ENCODE data around the gene TMEM250. TPM values are rescaled to one million over a fixed set of nuclear protein-coding genes. Genes with fewer than 3 reads are reported as not detected.
A peak's percentile ranks its signal among the peaks of the same experiment; 100 is the strongest.
"Not testable (repeated sequence)": the region's sequence is repeated elsewhere in the genome, so short reads cannot be mapped to it uniquely, and the experiment has no call there.

TMEM250 gene
- polyA plus RNA-seq, 2 donors = 13.6 to 25.7 TPM

- H3K4me1 ChIP-seq (ENCODE audit: control insufficient read depth in 2 of 2, insufficient read depth in 2 of 2, low read length in 1 of 2) = peaks cover 8 to 46% of the 10 kb centered on the region in 2 donors
- H3K36me3 ChIP-seq (ENCODE audit: control insufficient read depth in 2 of 2, insufficient read depth in 2 of 2, low read length in 1 of 2) = no peaks in the 10 kb centered on the region
- peak overlapping the region; percentile 88 to 93 for H3K27ac ChIP-seq (ENCODE audit: low read depth in 2 of 2, low read length in 1 of 2)
- 46 to 48% methylated on average over 27 of the region's 27 CpGs for WGBS, 2 donors
- H3K9me3 ChIP-seq (ENCODE audit: control insufficient read depth in 2 of 2, insufficient read depth in 1 of 2, low read depth in 1 of 2, low read length in 1 of 2) = peaks cover 0 to 3% of the 10 kb centered on the region in 2 donors
- H3K27me3 ChIP-seq (ENCODE audit: control insufficient read depth in 1 of 2, insufficient read depth in 2 of 2, low read length in 2 of 2) = no peaks in the 10 kb centered on the region
- H3K4me3 ChIP-seq (ENCODE audit: low read depth in 1 of 2, low read length in 2 of 2) = peak overlapping the region; percentile 29 to 38
These were observed 9.9 kb downstream of the TMEM250 start for GRCh38 chr9:136108648-136109266.

- Histone ChIP-seq H3K36me3 (ENCODE audit: control insufficient read depth in 2 of 2, insufficient read depth in 2 of 2, low read length in 1 of 2) (no peaks in the 10 kb centered on the region), H3K9me3 (ENCODE audit: control insufficient read depth in 2 of 2, insufficient read depth in 1 of 2, low read depth in 1 of 2, low read length in 1 of 2) (peaks cover 0 to 3% of the 10 kb centered on the region in 2 donors), H3K27ac (ENCODE audit: low read depth in 2 of 2, low read length in 1 of 2) (peak overlapping the region; percentile 32 to 88), H3K4me3 (ENCODE audit: low read depth in 1 of 2, low read length in 2 of 2) (no peak overlapping the region), H3K27me3 (ENCODE audit: control insufficient read depth in 1 of 2, insufficient read depth in 2 of 2, low read length in 2 of 2) (no peaks in the 10 kb centered on the region), H3K4me1 (ENCODE audit: control insufficient read depth in 2 of 2, insufficient read depth in 2 of 2, low read length in 1 of 2) (peaks cover 8 to 48% of the 10 kb centered on the region in 2 donors)
- WGBS, 2 donors = 53 to 67% methylated on average over 29 of the region's 29 CpGs
These were observed 10.6 kb downstream of the TMEM250 start for GRCh38 chr9:136107953-136108647.

GRCh38 chr9:136107155-136107952 is 11.3 kb downstream of the TMEM250 start:
- Histone ChIP-seq H3K36me3 (ENCODE audit: control insufficient read depth in 2 of 2, insufficient read depth in 2 of 2, low read length in 1 of 2) (no peaks in the 10 kb centered on the region), H3K4me3 (ENCODE audit: low read depth in 1 of 2, low read length in 2 of 2) (no peak overlapping the region), H3K4me1 (ENCODE audit: control insufficient read depth in 2 of 2, insufficient read depth in 2 of 2, low read length in 1 of 2) (peaks cover 8 to 45% of the 10 kb centered on the region in 2 donors), H3K27me3 (ENCODE audit: control insufficient read depth in 1 of 2, insufficient read depth in 2 of 2, low read length in 2 of 2) (no peaks in the 10 kb centered on the region), H3K27ac (ENCODE audit: low read depth in 2 of 2, low read length in 1 of 2) (peak overlapping the region; percentile 32 to 88), H3K9me3 (ENCODE audit: control insufficient read depth in 2 of 2, insufficient read depth in 1 of 2, low read depth in 1 of 2, low read length in 1 of 2) (peaks cover 0 to 3% of the 10 kb centered on the region in 2 donors)
- whole genome bisulfite sequencing, 2 donors = 43 to 52% methylated on average over 26 to 29 of the region's 29 CpGs

- no peaks in the 10 kb centered on the region for H3K27me3 ChIP-seq (ENCODE audit: control insufficient read depth in 1 of 2, insufficient read depth in 2 of 2, low read length in 2 of 2)
- peak overlapping the region in 1 of 2 donors; percentile 3 for H3K27ac ChIP-seq (ENCODE audit: low read depth in 2 of 2, low read length in 1 of 2)
- no peak overlapping the region for H3K4me3 ChIP-seq (ENCODE audit: low read depth in 1 of 2, low read length in 2 of 2)
- peaks cover 0 to 3% of the 10 kb centered on the region in 2 donors for H3K9me3 ChIP-seq (ENCODE audit: control insufficient read depth in 2 of 2, insufficient read depth in 1 of 2, low read depth in 1 of 2, low read length in 1 of 2)
- peaks cover 7 to 39% of the 10 kb centered on the region in 2 donors for H3K4me1 ChIP-seq (ENCODE audit: control insufficient read depth in 2 of 2, insufficient read depth in 2 of 2, low read length in 1 of 2)
- no peaks in the 10 kb centered on the region for H3K36me3 ChIP-seq (ENCODE audit: control insufficient read depth in 2 of 2, insufficient read depth in 2 of 2, low read length in 1 of 2)
- WGBS, 2 donors = 27 to 58% methylated on average over 17 of the region's 17 CpGs
These were observed 13.1 kb downstream of the TMEM250 start for GRCh38 chr9:136105398-136106135.

- Histone ChIP-seq H3K36me3 (ENCODE audit: control insufficient read depth in 2 of 2, insufficient read depth in 2 of 2, low read length in 1 of 2) (no peaks in the 10 kb centered on the region), H3K27ac (ENCODE audit: low read depth in 2 of 2, low read length in 1 of 2) (no peak overlapping the region), H3K4me1 (ENCODE audit: control insufficient read depth in 2 of 2, insufficient read depth in 2 of 2, low read length in 1 of 2) (peaks cover 3 to 36% of the 10 kb centered on the region in 2 donors), H3K9me3 (ENCODE audit: control insufficient read depth in 2 of 2, insufficient read depth in 1 of 2, low read depth in 1 of 2, low read length in 1 of 2) (peaks cover 0 to 3% of the 10 kb centered on the region in 2 donors), H3K4me3 (ENCODE audit: low read depth in 1 of 2, low read length in 2 of 2) (no peak overlapping the region), H3K27me3 (ENCODE audit: control insufficient read depth in 1 of 2, insufficient read depth in 2 of 2, low read length in 2 of 2) (no peaks in the 10 kb centered on the region)
- 71 to 82% methylated on average over 6 of the region's 6 CpGs for WGBS, 2 donors
These were observed 13.8 kb downstream of the TMEM250 start for GRCh38 chr9:136104916-136105315.

- Histone ChIP-seq H3K27me3 (ENCODE audit: control insufficient read depth in 1 of 2, insufficient read depth in 2 of 2, low read length in 2 of 2) (no peaks in the 10 kb centered on the region), H3K36me3 (ENCODE audit: control insufficient read depth in 2 of 2, insufficient read depth in 2 of 2, low read length in 1 of 2) (no peaks in the 10 kb centered on the region), H3K4me3 (ENCODE audit: low read depth in 1 of 2, low read length in 2 of 2) (no peak overlapping the region), H3K27ac (ENCODE audit: low read depth in 2 of 2, low read length in 1 of 2) (no peak overlapping the region), H3K9me3 (ENCODE audit: control insufficient read depth in 2 of 2, insufficient read depth in 1 of 2, low read depth in 1 of 2, low read length in 1 of 2) (peaks cover 0 to 3% of the 10 kb centered on the region in 2 donors), H3K4me1 (ENCODE audit: control insufficient read depth in 2 of 2, insufficient read depth in 2 of 2, low read length in 1 of 2) (peaks cover 3 to 36% of the 10 kb centered on the region in 2 donors)
- 31 to 38% methylated on average over 1 of the region's 1 CpG for WGBS, 2 donors
These were observed 14.2 kb downstream of the TMEM250 start for GRCh38 chr9:136104488-136104800.

- peaks cover 0 to 3% of the 10 kb centered on the region in 2 donors for H3K9me3 ChIP-seq (ENCODE audit: control insufficient read depth in 2 of 2, insufficient read depth in 1 of 2, low read depth in 1 of 2, low read length in 1 of 2)
- H3K4me3 ChIP-seq (ENCODE audit: low read depth in 1 of 2, low read length in 2 of 2) = no peak overlapping the region
- no peaks in the 10 kb centered on the region for H3K27me3 ChIP-seq (ENCODE audit: control insufficient read depth in 1 of 2, insufficient read depth in 2 of 2, low read length in 2 of 2)
- H3K27ac ChIP-seq (ENCODE audit: low read depth in 2 of 2, low read length in 1 of 2) = no peak overlapping the region
- H3K36me3 ChIP-seq (ENCODE audit: control insufficient read depth in 2 of 2, insufficient read depth in 2 of 2, low read length in 1 of 2) = no peaks in the 10 kb centered on the region
- 45% methylated on average over 32 to 34 of the region's 34 CpGs for WGBS, 2 donors
- peaks cover 3 to 33% of the 10 kb centered on the region in 2 donors for H3K4me1 ChIP-seq (ENCODE audit: control insufficient read depth in 2 of 2, insufficient read depth in 2 of 2, low read length in 1 of 2)
These were observed 14.8 kb downstream of the TMEM250 start for GRCh38 chr9:136103651-136104487.

- H3K9me3 ChIP-seq (ENCODE audit: control insufficient read depth in 2 of 2, insufficient read depth in 1 of 2, low read depth in 1 of 2, low read length in 1 of 2); H3K27ac ChIP-seq (ENCODE audit: low read depth in 2 of 2, low read length in 1 of 2); H3K36me3 ChIP-seq (ENCODE audit: control insufficient read depth in 2 of 2, insufficient read depth in 2 of 2, low read length in 1 of 2); H3K4me3 ChIP-seq (ENCODE audit: low read depth in 1 of 2, low read length in 2 of 2); H3K27me3 ChIP-seq (ENCODE audit: control insufficient read depth in 1 of 2, insufficient read depth in 2 of 2, low read length in 2 of 2): not testable (repeated sequence)
- WGBS, 2 donors = 85 to 91% methylated on average over 11 to 14 of the region's 27 CpGs
- peaks cover 3 to 19% of the 10 kb centered on the region in 2 donors for H3K4me1 ChIP-seq (ENCODE audit: control insufficient read depth in 2 of 2, insufficient read depth in 2 of 2, low read length in 1 of 2)
These were observed 17.0 kb downstream of the TMEM250 start for GRCh38 chr9:136101615-136102074.
